ENCODE results near the gene M6PR. TPM values are rescaled to one million over a fixed set of nuclear protein-coding genes. Genes with fewer than 3 reads are reported as not detected.

The M6PR gene
- total and polyA plus RNA-seq, 4 donors: 101 to 129 (median 115) TPM

- Histone ChIP-seq H3K9me3 (ENCODE audit: control insufficient read depth, insufficient read depth, low read length) (peaks cover 2% of the 10 kb centered on the region), H3K36me3 (ENCODE audit: control insufficient read depth, insufficient read depth, low read length) (no peaks in the 10 kb centered on the region), H3K27me3 (ENCODE audit: control insufficient read depth, insufficient read depth, low read length) (no peaks in the 10 kb centered on the region), H3K4me3 (ENCODE audit: low read depth, low read length) (no peak overlapping the region), H3K4me1 (ENCODE audit: control insufficient read depth, insufficient read depth, low read length) (no peaks in the 10 kb centered on the region), H3K27ac (ENCODE audit: low read depth, low read length) (no peak overlapping the region)
- no CpG with 5 or more reads among the region's 1 CpG for WGBS (ENCODE audit: insufficient coverage)
- no peak for DNase-seq (ENCODE audit: low read depth in 4 of 6, low spot score in 6 of 6)
Observed at GRCh38 chr12:8985213-8985754, 35.8 kb upstream of the M6PR start.

- Histone ChIP-seq H3K36me3 (ENCODE audit: control insufficient read depth, insufficient read depth, low read length) (no peaks in the 10 kb centered on the region), H3K9me3 (ENCODE audit: control insufficient read depth, insufficient read depth, low read length) (peaks cover 4% of the 10 kb centered on the region), H3K4me1 (ENCODE audit: control insufficient read depth, insufficient read depth, low read length) (no peaks in the 10 kb centered on the region), H3K27ac (ENCODE audit: low read depth, low read length) (no peak overlapping the region), H3K4me3 (ENCODE audit: low read depth, low read length) (no peak overlapping the region), H3K27me3 (ENCODE audit: control insufficient read depth, insufficient read depth, low read length) (no peaks in the 10 kb centered on the region)
- DNase-seq (ENCODE audit: low read depth in 4 of 6, low spot score in 6 of 6): no peak
- 73% methylated on average over 1 of the region's 3 CpGs for WGBS (ENCODE audit: insufficient coverage)
Observed at GRCh38 chr12:8980137-8980536, 30.7 kb upstream of the M6PR start.

GRCh38 chr12:8970432-8970831, 21.0 kb upstream of the M6PR start:
- H3K9me3 ChIP-seq (ENCODE audit: control insufficient read depth, insufficient read depth, low read length): peaks cover 16% of the 10 kb centered on the region
- no peak overlapping the region for H3K4me3 ChIP-seq (ENCODE audit: low read depth, low read length)
- H3K27ac ChIP-seq (ENCODE audit: low read depth, low read length): no peak overlapping the region
- H3K27me3 ChIP-seq (ENCODE audit: control insufficient read depth, insufficient read depth, low read length): no peaks in the 10 kb centered on the region
- H3K4me1 ChIP-seq (ENCODE audit: control insufficient read depth, insufficient read depth, low read length): no peaks in the 10 kb centered on the region
- DNase-seq (ENCODE audit: low read depth in 4 of 6, low spot score in 6 of 6): no peak
- WGBS (ENCODE audit: insufficient coverage): no CpG with 5 or more reads among the region's 1 CpG
- no peaks in the 10 kb centered on the region for H3K36me3 ChIP-seq (ENCODE audit: control insufficient read depth, insufficient read depth, low read length)

- DNase-seq (ENCODE audit: low read depth in 4 of 6, low spot score in 6 of 6): no peak
- Histone ChIP-seq H3K4me3 (ENCODE audit: low read depth, low read length) (no peak overlapping the region), H3K4me1 (ENCODE audit: control insufficient read depth, insufficient read depth, low read length) (no peaks in the 10 kb centered on the region), H3K9me3 (ENCODE audit: control insufficient read depth, insufficient read depth, low read length) (peaks cover 16% of the 10 kb centered on the region), H3K27me3 (ENCODE audit: control insufficient read depth, insufficient read depth, low read length) (no peaks in the 10 kb centered on the region), H3K36me3 (ENCODE audit: control insufficient read depth, insufficient read depth, low read length) (no peaks in the 10 kb centered on the region), H3K27ac (ENCODE audit: low read depth, low read length) (no peak overlapping the region)
- WGBS (ENCODE audit: insufficient coverage): no CpG with 5 or more reads among the region's 2 CpGs
Observed at GRCh38 chr12:8969861-8970411, 20.5 kb upstream of the M6PR start.

DNA sequence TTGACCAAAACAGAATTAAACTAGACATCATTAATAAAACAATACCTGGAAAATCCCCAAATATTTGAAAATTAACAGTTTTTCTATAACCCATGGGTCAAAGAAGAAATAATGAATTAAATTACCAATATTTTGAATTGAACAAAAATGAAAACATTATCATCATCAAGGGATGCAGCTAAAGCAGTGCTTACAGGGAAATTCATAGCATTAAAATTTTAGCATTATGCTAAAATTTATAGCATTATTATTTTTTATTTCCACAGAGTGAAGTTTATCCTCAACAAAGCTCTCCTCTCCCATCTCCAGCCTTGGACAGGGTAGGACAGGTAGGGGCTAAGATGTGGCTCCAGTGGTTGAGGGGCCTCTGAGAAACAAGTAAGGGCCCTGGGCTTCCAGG, 19.3 kb upstream of the M6PR start:
- Histone ChIP-seq H3K4me3 (ENCODE audit: low read depth, low read length) (no peak overlapping the region), H3K27ac (ENCODE audit: low read depth, low read length) (no peak overlapping the region), H3K27me3 (ENCODE audit: control insufficient read depth, insufficient read depth, low read length) (no peaks in the 10 kb centered on the region), H3K4me1 (ENCODE audit: control insufficient read depth, insufficient read depth, low read length) (no peaks in the 10 kb centered on the region), H3K36me3 (ENCODE audit: control insufficient read depth, insufficient read depth, low read length) (no peaks in the 10 kb centered on the region), H3K9me3 (ENCODE audit: control insufficient read depth, insufficient read depth, low read length) (peaks cover 14% of the 10 kb centered on the region)
- no peak for DNase-seq (ENCODE audit: low read depth in 4 of 6, low spot score in 6 of 6)

GRCh38 chr12:8960176-8960575, 10.7 kb upstream of the M6PR start:
- H3K4me3 ChIP-seq (ENCODE audit: low read depth, low read length): no peak overlapping the region
- H3K9me3 ChIP-seq (ENCODE audit: control insufficient read depth, insufficient read depth, low read length): peaks cover 1% of the 10 kb centered on the region
- H3K36me3 ChIP-seq (ENCODE audit: control insufficient read depth, insufficient read depth, low read length): peaks cover 7% of the 10 kb centered on the region
- 100% methylated on average over 1 of the region's 2 CpGs for whole genome bisulfite sequencing (ENCODE audit: insufficient coverage)
- DNase-seq (ENCODE audit: low read depth in 4 of 6, low spot score in 6 of 6): no peak
- no peaks in the 10 kb centered on the region for H3K4me1 ChIP-seq (ENCODE audit: control insufficient read depth, insufficient read depth, low read length)
- no peaks in the 10 kb centered on the region for H3K27me3 ChIP-seq (ENCODE audit: control insufficient read depth, insufficient read depth, low read length)
- no peak overlapping the region for H3K27ac ChIP-seq (ENCODE audit: low read depth, low read length)

- Histone ChIP-seq H3K4me1 (ENCODE audit: control insufficient read depth, insufficient read depth, low read length) (no peaks in the 10 kb centered on the region), H3K9me3 (ENCODE audit: control insufficient read depth, insufficient read depth, low read length) (peaks cover 3% of the 10 kb centered on the region), H3K27ac (ENCODE audit: low read depth, low read length) (no peak overlapping the region), H3K4me3 (ENCODE audit: low read depth, low read length) (no peak overlapping the region), H3K36me3 (ENCODE audit: control insufficient read depth, insufficient read depth, low read length) (peaks cover 7% of the 10 kb centered on the region), H3K27me3 (ENCODE audit: control insufficient read depth, insufficient read depth, low read length) (no peaks in the 10 kb centered on the region)
- no peak for DNase-seq (ENCODE audit: low read depth in 4 of 6, low spot score in 6 of 6)
- WGBS (ENCODE audit: insufficient coverage): no CpG with 5 or more reads among the region's 2 CpGs
Observed at GRCh38 chr12:8958066-8958465, 8.6 kb upstream of the M6PR start.

GRCh38 chr12:8957561-8957960, 8.1 kb upstream of the M6PR start:
- Histone ChIP-seq H3K4me1 (ENCODE audit: control insufficient read depth, insufficient read depth, low read length) (no peaks in the 10 kb centered on the region), H3K4me3 (ENCODE audit: low read depth, low read length) (no peak overlapping the region), H3K27me3 (ENCODE audit: control insufficient read depth, insufficient read depth, low read length) (no peaks in the 10 kb centered on the region), H3K36me3 (ENCODE audit: control insufficient read depth, insufficient read depth, low read length) (peaks cover 7% of the 10 kb centered on the region), H3K27ac (ENCODE audit: low read depth, low read length) (no peak overlapping the region), H3K9me3 (ENCODE audit: control insufficient read depth, insufficient read depth, low read length) (peaks cover 2% of the 10 kb centered on the region)
- DNase-seq (ENCODE audit: low read depth in 4 of 6, low spot score in 6 of 6): no peak
- 40% methylated on average over 1 of the region's 4 CpGs for WGBS (ENCODE audit: insufficient coverage)

- 99% methylated on average over 7 of the region's 7 CpGs for WGBS (ENCODE audit: insufficient coverage)
- no peaks in the 10 kb centered on the region for H3K4me1 ChIP-seq (ENCODE audit: control insufficient read depth, insufficient read depth, low read length)
- no peaks in the 10 kb centered on the region for H3K27me3 ChIP-seq (ENCODE audit: control insufficient read depth, insufficient read depth, low read length)
- no peak for DNase-seq (ENCODE audit: low read depth in 4 of 6, low spot score in 6 of 6)
- peaks cover 2% of the 10 kb centered on the region for H3K9me3 ChIP-seq (ENCODE audit: control insufficient read depth, insufficient read depth, low read length)
- no peak overlapping the region for H3K27ac ChIP-seq (ENCODE audit: low read depth, low read length)
- H3K4me3 ChIP-seq (ENCODE audit: low read depth, low read length): no peak overlapping the region
- H3K36me3 ChIP-seq (ENCODE audit: control insufficient read depth, insufficient read depth, low read length): peaks cover 7% of the 10 kb centered on the region
Observed at GRCh38 chr12:8956772-8957171, 7.3 kb upstream of the M6PR start.

DNA sequence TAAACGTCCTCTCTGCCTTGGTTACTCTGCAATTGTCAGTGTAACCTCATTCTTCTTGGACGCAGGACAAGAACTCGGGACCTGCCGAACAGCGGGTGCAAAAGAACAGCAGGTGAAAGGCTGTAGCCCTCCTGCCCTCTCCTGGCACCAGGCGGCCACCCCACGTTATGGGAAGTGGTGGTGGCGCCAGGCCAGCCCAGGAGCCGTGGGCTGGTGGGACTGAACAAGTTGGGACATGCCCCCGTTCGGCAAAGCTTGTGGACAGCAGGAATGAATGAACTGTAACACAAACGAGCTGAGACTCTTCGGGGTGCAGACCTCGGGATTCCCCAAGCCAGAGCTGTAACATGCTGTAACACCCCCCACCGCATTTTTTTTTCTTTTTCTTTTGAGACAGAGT, 6.6 kb upstream of the M6PR start:
- no peaks in the 10 kb centered on the region for H3K27me3 ChIP-seq (ENCODE audit: control insufficient read depth, insufficient read depth, low read length)
- H3K27ac ChIP-seq (ENCODE audit: low read depth, low read length): no peak overlapping the region
- no peaks in the 10 kb centered on the region for H3K4me1 ChIP-seq (ENCODE audit: control insufficient read depth, insufficient read depth, low read length)
- WGBS (ENCODE audit: insufficient coverage): 98% methylated on average over 15 of the region's 15 CpGs
- H3K36me3 ChIP-seq (ENCODE audit: control insufficient read depth, insufficient read depth, low read length): peaks cover 7% of the 10 kb centered on the region
- no peak overlapping the region for H3K4me3 ChIP-seq (ENCODE audit: low read depth, low read length)
- DNase-seq (ENCODE audit: low read depth in 4 of 6, low spot score in 6 of 6): no peak
- peaks cover 2% of the 10 kb centered on the region for H3K9me3 ChIP-seq (ENCODE audit: control insufficient read depth, insufficient read depth, low read length)

All from spinal cord (tissue), 10 donors.